Stimulated activated CD8-positive, alpha-beta memory T cell treated with anti-CD3 and anti-CD28 coated beads, Interleukin-2, amount 100 ng/mL, for 48 hours (primary cell): Measurements from ENCODE around the gene MITF.

Experiments
- DNase-seq, 2 donors: peaks; one replicate each; pipeline ENCODE4 v3.0.0-alpha.2; 2020; ENCODE audit warnings: low read depth in 2 of 2

MITF gene

DNA sequence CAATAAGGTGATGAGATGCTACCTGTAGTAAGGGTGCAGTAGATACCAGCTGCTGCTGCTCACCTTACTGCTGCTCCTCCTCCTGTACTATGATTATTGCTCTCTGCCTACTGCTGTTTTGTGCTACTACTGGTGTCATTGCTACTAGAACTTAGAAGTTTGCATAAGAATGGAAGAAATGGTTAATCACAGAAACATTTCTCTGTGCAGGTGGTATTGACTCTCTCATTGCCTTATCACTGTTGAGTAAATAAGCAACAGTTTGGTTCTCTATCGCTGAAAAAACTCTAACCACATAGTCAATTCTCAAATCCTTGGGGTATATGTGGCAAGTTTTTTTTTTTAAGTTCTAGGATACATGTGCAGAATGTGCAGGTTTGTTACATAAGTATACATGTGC, 16.5 kb downstream of the MITF start:
- no peak for DNase-seq

GRCh38 chr3:69761896-69762767, 22.9 kb downstream of the MITF start:
- DNase-seq: no peak

- DNase-seq: no peak
These were observed 23.5 kb downstream of the MITF start for GRCh38 chr3:69762768-69763229.

GRCh38 chr3:69763458-69763857, 24.2 kb downstream of the MITF start:
- DNase-seq: no peak

- no peak for DNase-seq
These were observed 25.0 kb downstream of the MITF start for GRCh38 chr3:69764121-69764741.

- no peak for DNase-seq
These were observed 25.6 kb downstream of the MITF start for GRCh38 chr3:69764861-69765260.

GRCh38 chr3:69766638-69767037, 27.4 kb downstream of the MITF start:
- no peak for DNase-seq

- DNase-seq: no peak
These were observed 28.3 kb downstream of the MITF start for GRCh38 chr3:69767571-69767970.

GRCh38 chr3:69768438-69768837, 29.2 kb downstream of the MITF start:
- DNase-seq: no peak

- DNase-seq: no peak
These were observed 31.0 kb downstream of the MITF start for GRCh38 chr3:69770219-69770618.

DNA sequence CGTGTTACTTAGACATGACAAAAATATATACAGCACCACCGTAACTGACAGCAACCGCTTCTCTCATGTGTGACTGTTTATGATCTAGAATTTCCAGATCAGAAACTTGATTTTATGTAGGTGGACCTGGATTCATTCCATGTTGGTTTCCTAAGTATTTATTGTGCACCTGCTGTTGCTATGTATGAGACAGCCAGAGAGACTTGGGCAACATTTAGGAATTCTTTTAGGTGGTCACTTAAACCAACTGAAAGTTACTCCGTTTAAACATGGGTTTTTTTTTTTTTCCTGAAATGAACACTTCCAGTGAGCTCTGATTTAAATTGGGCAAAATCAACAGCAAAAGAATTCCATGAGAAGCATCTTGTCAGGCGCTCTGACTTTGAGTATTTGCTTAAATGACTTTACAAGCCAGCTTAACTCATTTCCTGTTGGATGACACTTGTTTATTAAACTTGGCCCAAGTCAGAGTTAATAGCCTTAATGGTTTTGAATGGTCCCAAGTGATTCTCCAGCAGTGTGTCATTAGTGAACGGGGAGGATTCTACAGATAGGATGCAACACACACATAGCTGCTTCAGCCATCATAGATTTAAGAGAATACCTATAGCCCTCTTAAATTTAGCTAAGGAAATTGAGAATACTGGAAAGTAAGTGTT, 31.8 kb downstream of the MITF start:
- DNase-seq: no peak

GRCh38 chr3:69772152-69772867, 33.0 kb downstream of the MITF start:
- no peak for DNase-seq

- DNase-seq: no peak
These were observed 34.8 kb downstream of the MITF start for GRCh38 chr3:69774029-69774428.

GRCh38 chr3:69775751-69776150, 36.5 kb downstream of the MITF start:
- no peak for DNase-seq

GRCh38 chr3:69776289-69776688, 37.0 kb downstream of the MITF start:
- no peak for DNase-seq

DNA sequence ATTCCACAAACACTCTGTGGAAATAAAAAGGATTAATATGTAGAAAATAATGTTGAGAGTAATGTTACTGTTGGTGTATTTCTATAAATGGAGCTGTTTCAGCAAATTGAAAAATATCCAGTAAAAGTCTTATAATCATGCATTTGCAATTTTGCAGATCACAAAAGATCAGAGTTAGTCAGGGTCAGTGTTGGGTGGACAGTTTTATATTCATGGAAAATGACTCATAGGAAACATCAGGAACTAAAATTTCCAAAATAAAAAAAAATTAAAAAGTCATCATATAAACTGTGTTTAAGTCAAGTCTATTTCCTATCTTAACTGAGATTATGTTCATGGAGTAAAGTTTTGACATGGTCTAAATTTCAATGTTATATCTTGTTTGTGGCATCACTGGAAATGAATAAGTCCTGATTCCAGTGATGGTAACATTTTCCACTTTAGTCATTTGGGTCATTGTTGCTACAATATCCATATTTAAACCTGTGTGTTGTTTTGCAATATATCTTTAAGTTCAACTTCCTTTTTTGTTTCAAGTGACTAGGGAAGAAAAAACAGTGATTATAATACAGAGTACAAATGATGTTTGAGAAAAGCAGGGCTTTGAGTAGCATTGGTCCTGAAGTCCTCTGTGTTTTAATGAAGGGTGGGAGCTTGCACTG, 37.8 kb downstream of the MITF start:
- no peak for DNase-seq

DNA sequence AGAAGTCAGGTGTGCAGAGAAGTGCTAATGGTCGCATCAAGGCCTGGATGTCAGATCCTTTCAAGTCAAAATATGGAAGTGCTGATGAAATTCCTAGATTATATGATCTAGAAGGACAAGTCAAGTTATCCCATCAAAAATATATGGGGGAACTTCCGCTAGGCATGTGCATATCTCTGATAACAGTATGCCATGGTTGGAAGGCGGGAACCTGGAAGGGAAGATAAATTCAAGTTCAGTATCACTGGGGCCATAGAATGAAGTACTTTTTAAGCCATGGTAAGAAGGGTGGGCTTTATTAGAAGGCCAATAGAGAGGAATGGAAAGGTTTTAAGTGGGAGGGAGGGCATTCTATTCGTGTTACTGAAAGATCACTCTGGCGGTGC, 38.3 kb downstream of the MITF start:
- DNase-seq: no peak

DNA sequence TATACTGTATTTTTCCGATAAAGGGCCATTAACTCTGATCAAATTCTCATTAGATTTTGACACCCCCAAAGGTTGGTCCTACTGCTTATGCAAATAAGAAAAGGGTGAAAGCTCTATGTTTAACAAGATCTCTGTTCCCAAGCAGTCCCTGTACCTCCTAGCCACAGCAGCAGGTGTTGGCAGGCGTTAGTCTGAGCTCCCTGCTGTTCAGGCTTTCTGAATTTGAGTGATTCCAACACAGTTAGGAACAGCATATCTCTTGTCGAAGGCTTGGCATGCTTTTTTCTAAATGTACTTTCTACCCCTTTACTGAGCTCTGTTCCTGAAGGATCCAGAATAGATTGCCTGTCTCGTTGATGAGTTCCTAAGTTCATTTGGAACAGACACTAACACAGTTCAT, 42.3 kb downstream of the MITF start:
- no peak for DNase-seq

DNA sequence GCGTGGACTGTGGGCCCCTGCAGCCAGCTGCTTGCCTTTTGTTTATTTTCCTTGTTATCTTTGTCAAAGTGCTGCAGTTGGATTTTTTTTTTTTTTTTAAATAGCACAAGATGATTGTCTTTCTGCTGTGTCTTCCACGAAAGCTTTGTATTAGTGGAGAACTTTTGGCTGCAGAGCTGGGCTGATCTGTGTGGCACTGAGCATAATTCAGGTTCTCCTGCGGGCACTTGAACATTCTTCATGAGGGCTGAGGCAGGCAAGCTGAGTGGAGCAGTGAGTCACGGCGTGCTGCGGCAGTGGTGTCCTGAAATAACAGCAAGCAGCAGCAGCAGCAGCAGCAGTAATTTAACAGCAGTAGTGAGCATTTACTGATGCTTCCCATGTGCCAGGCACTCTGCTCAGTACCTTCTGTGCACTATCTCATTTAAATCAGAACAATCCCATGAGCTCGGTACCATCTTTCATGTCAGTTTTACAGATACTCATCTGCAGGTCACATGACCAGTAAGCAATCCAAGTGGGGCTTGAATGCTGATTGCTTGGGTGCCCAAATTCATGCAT, 45.8 kb downstream of the MITF start:
- DNase-seq: no peak

- DNase-seq: no peak
These were observed 46.6 kb downstream of the MITF start for GRCh38 chr3:69785769-69786320.

GRCh38 chr3:69786854-69787253, 47.6 kb downstream of the MITF start:
- no peak for DNase-seq
